ENCODE measurements around the gene HPX.

- TF ChIP-seq TP53 (CRISPR knock-in tag; IDR thresholded peaks at IDR 0.05) (no peak), CTCF (IDR thresholded peaks at IDR 0.05) (no peak), REST (IDR thresholded peaks at IDR 0.05) (no peak), SMC3 (IDR thresholded peaks at IDR 0.05) (no peak), RCOR1 (IDR thresholded peaks at IDR 0.05; ENCODE audit: low read depth, low read length) (no peak), POLR2A (IDR thresholded peaks at IDR 0.05; ENCODE audit: low read length) (no peak), MAX (IDR thresholded peaks at IDR 0.05) (no peak), JUN (IDR thresholded peaks at IDR 0.05) (no peak), HDAC2 (IDR thresholded peaks at IDR 0.05) (no peak), HMGXB4 (CRISPR knock-in tag; IDR thresholded peaks at IDR 0.05; ENCODE audit: borderline replicate concordance) (no peak), MYC (IDR thresholded peaks at IDR 0.05; ENCODE audit: borderline replicate concordance, low read length) (no peak), EP300 (IDR thresholded peaks at IDR 0.05) (no peak), ESRRA (IDR thresholded peaks at IDR 0.05; ENCODE audit: borderline replicate concordance, low read length) (no peak)
Observed at GRCh38 chr11:6457581-6458320, 17.0 kb upstream of the HPX start.
